ENCODE results near the gene PRODH2. TPM values are rescaled to one million over a fixed set of nuclear protein-coding genes. Genes with fewer than 3 reads are reported as not detected.

Gene PRODH2
- total and polyA plus RNA-seq, 2 of the 13 experiments (the other 11 are each of a cell fraction or from before 2014, with no cell fraction given) = 86.7 to 118 TPM

GRCh38 chr19:35767288-35768081 lies 45.2 kb downstream of the PRODH2 start (continued):
- TF ChIP-seq, protein P1, sequence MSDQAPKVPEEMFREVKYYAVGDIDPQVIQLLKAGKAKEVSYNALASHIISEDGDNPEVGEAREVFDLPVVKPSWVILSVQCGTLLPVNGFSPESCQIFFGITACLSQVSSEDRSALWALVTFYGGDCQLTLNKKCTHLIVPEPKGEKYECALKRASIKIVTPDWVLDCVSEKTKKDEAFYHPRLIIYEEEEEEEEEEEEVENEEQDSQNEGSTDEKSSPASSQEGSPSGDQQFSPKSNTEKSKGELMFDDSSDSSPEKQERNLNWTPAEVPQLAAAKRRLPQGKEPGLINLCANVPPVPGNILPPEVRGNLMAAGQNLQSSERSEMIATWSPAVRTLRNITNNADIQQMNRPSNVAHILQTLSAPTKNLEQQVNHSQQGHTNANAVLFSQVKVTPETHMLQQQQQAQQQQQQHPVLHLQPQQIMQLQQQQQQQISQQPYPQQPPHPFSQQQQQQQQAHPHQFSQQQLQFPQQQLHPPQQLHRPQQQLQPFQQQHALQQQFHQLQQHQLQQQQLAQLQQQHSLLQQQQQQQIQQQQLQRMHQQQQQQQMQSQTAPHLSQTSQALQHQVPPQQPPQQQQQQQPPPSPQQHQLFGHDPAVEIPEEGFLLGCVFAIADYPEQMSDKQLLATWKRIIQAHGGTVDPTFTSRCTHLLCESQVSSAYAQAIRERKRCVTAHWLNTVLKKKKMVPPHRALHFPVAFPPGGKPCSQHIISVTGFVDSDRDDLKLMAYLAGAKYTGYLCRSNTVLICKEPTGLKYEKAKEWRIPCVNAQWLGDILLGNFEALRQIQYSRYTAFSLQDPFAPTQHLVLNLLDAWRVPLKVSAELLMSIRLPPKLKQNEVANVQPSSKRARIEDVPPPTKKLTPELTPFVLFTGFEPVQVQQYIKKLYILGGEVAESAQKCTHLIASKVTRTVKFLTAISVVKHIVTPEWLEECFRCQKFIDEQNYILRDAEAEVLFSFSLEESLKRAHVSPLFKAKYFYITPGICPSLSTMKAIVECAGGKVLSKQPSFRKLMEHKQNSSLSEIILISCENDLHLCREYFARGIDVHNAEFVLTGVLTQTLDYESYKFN (CRISPR knock-in tag; conservative IDR thresholded peaks at IDR 0.05) = peak; percentile 66
- TF ChIP-seq KDM4B (CRISPR knock-in tag; IDR thresholded peaks at IDR 0.05) (0 out of 2 replicates have a peak, but pooled peaks have one; percentile 43), ZFP91 (CRISPR knock-in tag; IDR thresholded peaks at IDR 0.05; ENCODE audit: borderline replicate concordance) (peak; percentile 53), ETV6 (CRISPR knock-in tag; conservative IDR thresholded peaks at IDR 0.05) (no peak)

DNA sequence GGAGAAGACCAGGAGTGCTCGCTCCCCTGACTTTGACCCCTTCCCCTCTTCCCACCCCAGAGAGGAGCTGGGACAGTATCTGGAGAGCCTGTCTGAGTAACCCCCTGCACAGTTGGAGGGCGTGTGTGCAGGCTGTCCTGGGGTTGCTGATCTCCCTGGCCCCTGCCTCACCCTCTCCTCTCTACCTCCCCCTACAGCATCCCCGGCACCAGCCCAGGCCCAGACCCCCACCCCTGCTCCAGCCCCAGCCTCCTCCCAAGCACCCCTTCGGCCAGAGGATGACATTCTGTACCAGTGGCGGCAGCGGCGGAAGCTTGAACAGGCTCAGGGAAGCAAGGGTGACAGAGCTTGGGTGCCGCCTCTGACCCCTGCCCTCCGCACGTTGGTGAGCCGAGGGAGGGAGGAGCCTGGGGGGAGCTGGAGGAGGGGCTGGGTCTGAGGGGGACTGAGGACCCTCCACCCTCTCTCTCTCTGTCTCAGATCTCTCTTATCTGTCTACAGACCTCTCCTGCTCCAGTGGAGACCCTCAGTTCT lies 46.0 kb downstream of the PRODH2 start:
- Histone ChIP-seq H3K4me1 (ENCODE audit: insufficient read depth, low read length) (peaks cover 20% of the 10 kb centered on the region; the same call in 1 of the 2 replicates), H4K20me1 (ENCODE audit: insufficient read depth, low read length) (no peaks in the 10 kb centered on the region), H3K9me3 (ENCODE audit: low read length) (no peaks in the 10 kb centered on the region), H2AFZ (ENCODE audit: low read length) (no peak overlapping the region), H3K27ac (ENCODE audit: extremely low read length, insufficient read depth, low read length) (no peak overlapping the region), H3K9ac (ENCODE audit: insufficient read depth, low read depth, low read length) (no peak overlapping the region), H3K36me3 (replicated peaks in 1 of 2; ENCODE audit: control insufficient read depth in 1 of 2, insufficient read depth in 2 of 2, low read length in 2 of 2) (peaks cover 4 to 15% of the 10 kb centered on the region in 2 experiments; a peak in 4 of 5 replicates), H3K27me3 (ENCODE audit: control insufficient read depth in 1 of 2, insufficient read depth in 2 of 2, low read length in 2 of 2) (no peaks in the 10 kb centered on the region), H3K79me2 (ENCODE audit: insufficient read depth, low read length) (no peaks in the 10 kb centered on the region), H3K4me3 (replicated peaks in 1 of 3; ENCODE audit: insufficient read depth in 1 of 3, low read depth in 2 of 3, low read length in 3 of 3) (no peak overlapping the region), H3K4me2 (ENCODE audit: low read depth, low read length) (no peak overlapping the region)
- BruUV-seq (replicated peaks) = no TSS peak
- ATAC-seq (peak; percentile 8; the same call in 2 of the 3 replicates), DNase-seq (ENCODE audit: low spot score) (no peak), FAIRE-seq (no peak)
- intact Hi-C loops (cut with micrococcal nuclease; ENCODE audit: unreplicated experiment) = no loop called here
- in situ Hi-C loops (cut with HindIII; ENCODE audit: extremely low pct_ligation_motif_present, low pct_unique_long_range_greater_than_20kb) = no loop called here
- WGBS (ENCODE audit: low lambda C conversion rate) = 88% methylated on average over 10 of the region's 11 CpGs
- no peak for TF ChIP-seq ZNF276 (CRISPR knock-in tag; IDR thresholded peaks at IDR 0.05; ENCODE audit: low read depth)
- no peak for TF ChIP-seq AGO1 (IDR thresholded peaks at IDR 0.05; ENCODE audit: low read depth, low read length, poor library complexity, severe bottlenecking)
- TF ChIP-seq RELA (CRISPR knock-in tag; IDR thresholded peaks at IDR 0.05) = no peak
- TF ChIP-seq ZBTB33 (CRISPR knock-in tag; IDR thresholded peaks at IDR 0.05) = peak; percentile 63; the same call in 1 of the 2 replicates
- CTCF ChIA-PET (ENCODE audit: low intra/inter-chr PET ratio, low total read pairs) = no interaction called here
- POLR2A ChIA-PET = interaction anchor here (1.1 kb wide), 1 partner anchor 9 kb away, joined by 3 read pairs; no protein-coding TSS in a partner anchor
